HepG2 (cell line): Measurements from ENCODE around the gene CDH23. TPM values are rescaled to one million over a fixed set of nuclear protein-coding genes. Genes with fewer than 3 reads are reported as not detected.

Experiments
- CAMTA2 ChIP-seq: sonication (generic); formaldehyde crosslinking; IDR thresholded peaks from 2 replicates; pipeline ENCODE4 v1.4.0; 2020; ENCODE audit warnings: mild to moderate bottlenecking, missing genetic modification reagents, borderline replicate concordance
- CBX5 ChIP-seq: sonication (generic); formaldehyde crosslinking; IDR thresholded peaks from 2 replicates; pipeline ENCODE4 v1.4.0; 2020; ENCODE audit warnings: missing genetic modification reagents, borderline replicate concordance
- CREM ChIP-seq, 2 experiments: sonication (generic) in 1 of 2; formaldehyde crosslinking in 1 of 2; IDR thresholded peaks; 2 replicates each; pipeline versions ENCODE4 v1.4.0 to v1.6.1; 2016 to 2020; ENCODE audit warnings: antibody characterized with exemption in 1 of 2, mild to moderate bottlenecking in 1 of 2, missing genetic modification reagents in 1 of 2
- FOXA3 ChIP-seq: IDR thresholded peaks from 2 replicates; pipeline ENCODE4 v1.6.1; 2016; ENCODE audit warnings: missing genetic modification reagents, missing compliant biosample characterization
- FOXK1 ChIP-seq: sonication (generic); formaldehyde crosslinking; IDR thresholded peaks from 2 replicates; pipeline ENCODE4 v1.4.0; 2020; ENCODE audit warnings: low read depth, missing genetic modification reagents, borderline replicate concordance
- GABPB1 ChIP-seq: IDR thresholded peaks from 2 replicates; pipeline ENCODE4 v1.6.1; 2016; ENCODE audit warnings: mild to moderate bottlenecking, missing genetic modification reagents, moderate library complexity, missing compliant biosample characterization
- HNRNPLL ChIP-seq: fragments of 200-400 bp; formaldehyde crosslinking; IDR thresholded peaks from 2 replicates; pipeline ENCODE4 v1.6.1; 2017; ENCODE audit warnings: mild to moderate bottlenecking, low read depth, low read length; ENCODE audit not compliant: poor library complexity, severe bottlenecking
- KMT2A ChIP-seq: sonication (generic); formaldehyde crosslinking; IDR thresholded peaks from 2 replicates; pipeline ENCODE4 v1.4.0; 2020; ENCODE audit warnings: missing genetic modification reagents
- MAFF ChIP-seq: IDR thresholded peaks from 2 replicates; pipeline ENCODE4 v1.6.1; 2011; ENCODE audit warnings: low read depth, low read length, improper control_type of control experiment
- MEF2D ChIP-seq: sonication (generic); formaldehyde crosslinking; IDR thresholded peaks from 2 replicates; pipeline ENCODE4 v1.5.1; 2020; ENCODE audit warnings: mild to moderate bottlenecking, missing genetic modification reagents
- MTA3 ChIP-seq: sonication (generic); formaldehyde crosslinking; IDR thresholded peaks from 2 replicates; pipeline ENCODE4 v1.4.0; 2020; ENCODE audit warnings: missing genetic modification reagents
- NR1H2 ChIP-seq: sonication (generic); formaldehyde crosslinking; IDR thresholded peaks from 2 replicates; pipeline ENCODE4 v1.8.1; 2022; ENCODE audit warnings: low read depth, missing genetic modification reagents, borderline replicate concordance
- NR2F2 ChIP-seq: IDR thresholded peaks from 2 replicates; pipeline ENCODE4 v1.6.1; 2012; ENCODE audit warnings: low read depth, inconsistent platforms, borderline replicate concordance
- PRMT3 ChIP-seq: sonication (generic); formaldehyde crosslinking; IDR thresholded peaks from 2 replicates; pipeline ENCODE4 v1.8.1; 2022; ENCODE audit warnings: low read depth, mild to moderate bottlenecking, moderate library complexity, missing genetic modification reagents, borderline replicate concordance
- SETDB1 ChIP-seq: sonication (generic); formaldehyde crosslinking; IDR thresholded peaks from 2 replicates; pipeline ENCODE4 v1.5.1; 2020; ENCODE audit warnings: missing genetic modification reagents, mild to moderate bottlenecking, borderline replicate concordance
- SMARCE1 ChIP-seq: fragments of 450-650 bp; IDR thresholded peaks from 2 replicates; pipeline ENCODE4 v1.6.1; 2017; ENCODE audit warnings: borderline replicate concordance
- STAG1 ChIP-seq: sonication (generic); formaldehyde crosslinking; IDR thresholded peaks from 2 replicates; pipeline ENCODE4 v1.4.0; 2020; ENCODE audit warnings: missing genetic modification reagents
- TAF15 ChIP-seq: fragments of 200-400 bp; formaldehyde crosslinking; IDR thresholded peaks from one replicate; pipeline ENCODE4 v1.6.1; 2018; ENCODE audit warnings: mild to moderate bottlenecking, low read depth, low read length; ENCODE audit not compliant: poor library complexity, severe bottlenecking
- TFAP4 ChIP-seq: sonication (generic); IDR thresholded peaks from 2 replicates; pipeline ENCODE4 v1.6.1; 2016; ENCODE audit warnings: low read depth, borderline replicate concordance
- ZFP36L1 ChIP-seq: sonication (generic); formaldehyde crosslinking; IDR thresholded peaks from 2 replicates; pipeline ENCODE4 v1.8.0; 2022; ENCODE audit warnings: mild to moderate bottlenecking, missing genetic modification reagents, moderate library complexity
- ZFP91 ChIP-seq: sonication (generic); formaldehyde crosslinking; IDR thresholded peaks from 2 replicates; pipeline ENCODE4 v1.9.0; 2022; ENCODE audit warnings: missing genetic modification reagents, mild to moderate bottlenecking, borderline replicate concordance
- ZNF530 ChIP-seq: sonication (generic); formaldehyde crosslinking; IDR thresholded peaks from 2 replicates; pipeline ENCODE4 v1.5.0; 2020; ENCODE audit warnings: low read depth, mild to moderate bottlenecking, missing genetic modification reagents
- ZNF569 ChIP-seq: sonication (generic); formaldehyde crosslinking; IDR thresholded peaks from 2 replicates; pipeline ENCODE4 v1.5.0; 2020; ENCODE audit warnings: mild to moderate bottlenecking, missing genetic modification reagents, moderate library complexity, borderline replicate concordance
- ZNF572 ChIP-seq: sonication (generic); formaldehyde crosslinking; IDR thresholded peaks from 2 replicates; pipeline ENCODE4 v1.5.1; 2020; ENCODE audit warnings: mild to moderate bottlenecking, missing genetic modification reagents
- ZNF746 ChIP-seq: sonication (generic); formaldehyde crosslinking; IDR thresholded peaks from 2 replicates; pipeline ENCODE4 v1.8.0; 2022; ENCODE audit warnings: mild to moderate bottlenecking, missing genetic modification reagents
- ZNF770 ChIP-seq: sonication (generic); formaldehyde crosslinking; IDR thresholded peaks from 2 replicates; pipeline ENCODE4 v1.5.0; 2020; ENCODE audit warnings: mild to moderate bottlenecking, missing genetic modification reagents
- polyA plus RNA-seq, 8 experiments: library from polyadenylated mRNA; depleted of rRNA in 3 of 8; stranded (reverse) in 7 of 8; unstranded in 1 of 8; fragments of >200 nt; fragmentation: Illumina TruSeq in 4 of 8; extraction: Trizol in 4 of 8; gene quantifications; 2 replicates each; pipeline versions ENCODE4 v1.2.1 to v1.2.3, GENCODE V29; 2011 to 2016; ENCODE audit warnings: low read depth in 4 of 8, missing spikeins in 1 of 8, mixed read lengths in 1 of 8; ENCODE audit not compliant: insufficient read depth in 1 of 8
- total RNA-seq, 5 experiments: library from RNA; depleted of rRNA; stranded (reverse); fragments of >200 nt; fragmentation: Illumina TruSeq; extraction: Trizol; gene quantifications; 2 replicates each; pipeline ENCODE4 v1.2.3, GENCODE V29; 2016; ENCODE audit warnings: low read depth in 1 of 5

The CDH23 gene
- total and polyA plus RNA-seq, 2 of the 13 experiments (the other 11 are each of a cell fraction or from before 2014, with no cell fraction given), result 0.13 TPM; not detected in 1

- TF ChIP-seq ZNF572 (CRISPR knock-in tag) (no peak), SETDB1 (no peak), MEF2D (no peak), TFAP4 (no peak), CBX5 (CRISPR knock-in tag) (0 out of 2 replicates have a peak, but pooled peaks have one; percentile 30), ZNF530 (CRISPR knock-in tag) (no peak), TAF15 (no peak), CAMTA2 (CRISPR knock-in tag) (no peak), KMT2A (CRISPR knock-in tag) (no peak), HNRNPLL (peak; percentile 16), ZNF569 (CRISPR knock-in tag) (no peak), GABPB1 (CRISPR knock-in tag) (no peak), FOXA3 (CRISPR knock-in tag) (no peak), CREM (IDR thresholded peaks at IDR 0.05) (no peak), CREM (CRISPR knock-in tag; IDR thresholded peaks at IDR 0.05) (no peak), STAG1 (peak; percentile 87), ZNF770 (peak; percentile 89), MAFF (no peak), MTA3 (CRISPR knock-in tag) (no peak), NR2F2 (no peak), ZFP91 (CRISPR knock-in tag) (0 out of 2 replicates have a peak, but pooled peaks have one; percentile 25), ZNF746 (CRISPR knock-in tag) (no peak), PRMT3 (CRISPR knock-in tag) (no peak), ZFP36L1 (CRISPR knock-in tag) (no peak), NR1H2 (CRISPR knock-in tag) (no peak), FOXK1 (no peak), SMARCE1 (no peak)
These were observed 12.6 kb upstream of the CDH23 start (continued) for GRCh38 chr10:71383972-71384687.
